Transverse colon (tissue), 3 donors: ENCODE results near the gene NCF4.

Experiments used
- CTCF ChIP-seq, 5 experiments: fragments of 200-600 bp in 3 of 5; fragments of 450-650 bp in 2 of 5; sonication (generic) in 3 of 5; IDR thresholded peaks; 1 replicate in 2 of 5; 2 replicates in 3 of 5; pipeline ENCODE4 v1.5.1; 2016 to 2017; ENCODE audit warnings: antibody characterized with exemption in 5 of 5, inconsistent platforms in 3 of 5, mild to moderate bottlenecking in 2 of 5, moderate library complexity in 1 of 5
- POLR2A ChIP-seq: fragments of 450-650 bp; IDR thresholded peaks from one replicate; pipeline ENCODE4 v1.6.1; 2016; ENCODE audit warnings: antibody characterized with exemption, mild to moderate bottlenecking, moderate library complexity

- TF ChIP-seq CTCF (IDR thresholded peaks at IDR 0.05) (no peak), POLR2A (no peak)
Measured at GRCh38 chr22:36824655-36825054, 36.2 kb upstream of the NCF4 start.
